Activated CD4-positive, alpha-beta T cell treated with anti-CD3 and anti-CD28 coated beads, Interleukin-2, amount 50 U/mL, for 24 hours (primary cell): ENCODE results near the gene PSIP1.
A peak's percentile ranks its signal among the peaks of the same experiment; 100 is the strongest.
"Not testable (repeated sequence)": the region's sequence is repeated elsewhere in the genome, so short reads cannot be mapped to it uniquely, and the experiment has no call there.

ENCODE experiments used
- DNase-seq, 2 donors: peaks; one replicate each; pipeline ENCODE4 v3.0.0-alpha.2; 2020; ENCODE audit warnings: low read depth in 1 of 2, low spot score in 1 of 2

The PSIP1 gene

GRCh38 chr9:15510789-15511575 is at the start of gene PSIP1:
PSIP1 (minus strand) TSS chr9:15510970; CDS start chr9:15510188, 782 bp downstream.
- DNase-seq: peak; percentile 76 to 79

- no peak for DNase-seq
These were observed 42.7 kb upstream of the PSIP1 start for GRCh38 chr9:15553528-15553898.

- DNase-seq: peak; percentile 59 to 75
These were observed 42.1 kb upstream of the PSIP1 start, which contains the start of gene CCDC171 for GRCh38 chr9:15552636-15553527. CCDC171 (plus strand) TSS chr9:15553043; CDS start chr9:15564089, 11,046 bp downstream.

GRCh38 chr9:15549611-15550010 is 38.8 kb upstream of the PSIP1 start:
- no peak for DNase-seq

- DNase-seq: no peak
These were observed 32.5 kb upstream of the PSIP1 start for GRCh38 chr9:15543047-15543813.

- no peak for DNase-seq
These were observed 31.9 kb upstream of the PSIP1 start for GRCh38 chr9:15542624-15543023.

GRCh38 chr9:15541872-15542271 is 31.1 kb upstream of the PSIP1 start:
- no peak for DNase-seq

GRCh38 chr9:15531380-15531779 is 20.6 kb upstream of the PSIP1 start:
- DNase-seq: no peak

- no peak for DNase-seq
These were observed 19.0 kb upstream of the PSIP1 start for GRCh38 chr9:15529566-15530324.

GRCh38 chr9:15527035-15527434 is 16.3 kb upstream of the PSIP1 start:
- not testable (repeated sequence) for DNase-seq

GRCh38 chr9:15525958-15526357 is 15.2 kb upstream of the PSIP1 start:
- no peak for DNase-seq

GRCh38 chr9:15524845-15525455 is 14.2 kb upstream of the PSIP1 start:
- no peak for DNase-seq

GRCh38 chr9:15522130-15522755 is 11.5 kb upstream of the PSIP1 start:
- DNase-seq: no peak

GRCh38 chr9:15521254-15521653 is 10.5 kb upstream of the PSIP1 start:
- no peak for DNase-seq

GRCh38 chr9:15519831-15520230 is 9.1 kb upstream of the PSIP1 start:
- DNase-seq: no peak

- DNase-seq: no peak
These were observed 2.6 kb upstream of the PSIP1 start for GRCh38 chr9:15513335-15513734.

GRCh38 chr9:15512889-15513288 is 2.1 kb upstream of the PSIP1 start:
- no peak for DNase-seq

- DNase-seq: no peak
These were observed 1.4 kb upstream of the PSIP1 start for GRCh38 chr9:15512204-15512603.

- peak; percentile 29 to 42 for DNase-seq
These were observed 610 bp downstream of the PSIP1 start for GRCh38 chr9:15509931-15510788.
